Measurements from ENCODE around the gene CALN1.
"Not testable (repeated sequence)": the region's sequence is repeated elsewhere in the genome, so short reads cannot be mapped to it uniquely, and the experiment has no call there.

The CALN1 gene

GRCh38 chr7:71822406-71822805, 589.7 kb downstream of the CALN1 start:
- H3K36me3 ChIP-seq (ENCODE audit: control insufficient read depth in 2 of 2, insufficient read depth in 1 of 2, low read length in 2 of 2); H3K9me3 ChIP-seq (ENCODE audit: control insufficient read depth, insufficient read depth, low read depth, low read length); H3K4me3 ChIP-seq (ENCODE audit: low read depth, low read length); POLR2A ChIA-PET; H3K27ac ChIP-seq (ENCODE audit: extremely low read depth, low read depth, low read length); H3K4me1 ChIP-seq (ENCODE audit: control insufficient read depth, insufficient read depth, low read length); CTCF ChIA-PET: not testable (repeated sequence)

GRCh38 chr7:71817916-71818315, 594.2 kb downstream of the CALN1 start:
- Histone ChIP-seq H3K4me1 (ENCODE audit: control insufficient read depth, insufficient read depth, low read length) (no peaks in the 10 kb centered on the region), H3K9me3 (ENCODE audit: control insufficient read depth, insufficient read depth, low read depth, low read length) (no peaks in the 10 kb centered on the region), H3K27ac (ENCODE audit: extremely low read depth, low read depth, low read length) (no peak overlapping the region), H3K36me3 (ENCODE audit: control insufficient read depth in 2 of 2, insufficient read depth in 1 of 2, low read length in 2 of 2) (no peaks in the 10 kb centered on the region), H3K4me3 (ENCODE audit: low read depth, low read length) (no peak overlapping the region)
- CTCF ChIA-PET: no interaction called here
- TF ChIP-seq ZNF514 (tag by site-specific recombination; IDR thresholded peaks at IDR 0.05) (no peak), ZNF184 (tag by site-specific recombination; IDR thresholded peaks at IDR 0.05) (no peak), ZNF138 (tag by site-specific recombination; IDR thresholded peaks at IDR 0.05; ENCODE audit: borderline replicate concordance) (no peak), ZNF416 (tag by site-specific recombination; IDR thresholded peaks at IDR 0.05) (no peak), ZNF692 (tag by site-specific recombination; IDR thresholded peaks at IDR 0.05) (no peak), ZNF157 (tag by site-specific recombination; IDR thresholded peaks at IDR 0.05) (no peak), ZNF544 (tag by site-specific recombination; IDR thresholded peaks at IDR 0.05) (no peak), ZNF558 (tag by site-specific recombination; IDR thresholded peaks at IDR 0.05) (no peak), REST (tag by site-specific recombination; IDR thresholded peaks at IDR 0.05) (no peak), ZXDB (tag by site-specific recombination; IDR thresholded peaks at IDR 0.05) (no peak)
- POLR2A ChIA-PET: no interaction called here

GRCh38 chr7:71808115-71808514, 604.0 kb downstream of the CALN1 start:
- CTCF ChIA-PET: no interaction called here
- H3K9me3 ChIP-seq (ENCODE audit: control insufficient read depth, insufficient read depth, low read depth, low read length): no peaks in the 10 kb centered on the region

More at GRCh38 chr7:71808115-71808514, 604.0 kb downstream of the CALN1 start:
- H3K4me3 ChIP-seq (ENCODE audit: low read depth, low read length): no peak overlapping the region
- POLR2A ChIA-PET: no interaction called here
- no peaks in the 10 kb centered on the region for H3K36me3 ChIP-seq (ENCODE audit: control insufficient read depth in 2 of 2, insufficient read depth in 1 of 2, low read length in 2 of 2)
- TF ChIP-seq GFI1B (tag by site-specific recombination; IDR thresholded peaks at IDR 0.05) (no peak), ZNF473 (tag by site-specific recombination; IDR thresholded peaks at IDR 0.05) (no peak), ZSCAN18 (tag by site-specific recombination; IDR thresholded peaks at IDR 0.05) (no peak), ZFP41 (tag by site-specific recombination; IDR thresholded peaks at IDR 0.05; ENCODE audit: borderline replicate concordance) (no peak), ZNF660 (tag by site-specific recombination; IDR thresholded peaks at IDR 0.05) (no peak), ZNF837 (tag by site-specific recombination; IDR thresholded peaks at IDR 0.05) (no peak), ZNF37A (tag by site-specific recombination; IDR thresholded peaks at IDR 0.05) (no peak), SCRT1 (tag by site-specific recombination; IDR thresholded peaks at IDR 0.05; ENCODE audit: borderline replicate concordance) (no peak), ZNF830 (tag by site-specific recombination; IDR thresholded peaks at IDR 0.05; ENCODE audit: low read depth) (no peak), ZNF302 (tag by site-specific recombination; IDR thresholded peaks at IDR 0.05; ENCODE audit: low read depth) (no peak), ZNF433 (tag by site-specific recombination; IDR thresholded peaks at IDR 0.05; ENCODE audit: low read depth) (no peak), ZNF571 (tag by site-specific recombination; IDR thresholded peaks at IDR 0.05) (no peak), ZNF324 (tag by site-specific recombination; IDR thresholded peaks at IDR 0.05) (no peak), ZNF24 (tag by site-specific recombination; IDR thresholded peaks at IDR 0.05) (no peak), ZNF677 (tag by site-specific recombination; IDR thresholded peaks at IDR 0.05) (no peak), ZNF311 (tag by site-specific recombination; IDR thresholded peaks at IDR 0.05; ENCODE audit: borderline replicate concordance) (no peak)
- no peak overlapping the region for H3K27ac ChIP-seq (ENCODE audit: extremely low read depth, low read depth, low read length)
- no peaks in the 10 kb centered on the region for H3K4me1 ChIP-seq (ENCODE audit: control insufficient read depth, insufficient read depth, low read length)
